OCI-LY3 (cell line): ENCODE results near the gene ARFGAP2.

Source experiments
- EZH2phosphoT487 ChIP-seq: fragments of 200-600 bp; shearing (Covaris generic); IDR thresholded peaks from 2 replicates; pipeline ENCODE4 v1.6.1; 2018; ENCODE audit warnings: antibody characterized with exemption, mixed run types, low read depth
- TF ChIP-seq, protein P1 (sequence below): fragments of 200-600, 300-600 bp; sonication (generic); IDR thresholded peaks from 2 replicates; pipeline ENCODE4 v1.5.1; 2014; ENCODE audit warnings: antibody characterized with exemption, low read length, low read depth

DNA sequence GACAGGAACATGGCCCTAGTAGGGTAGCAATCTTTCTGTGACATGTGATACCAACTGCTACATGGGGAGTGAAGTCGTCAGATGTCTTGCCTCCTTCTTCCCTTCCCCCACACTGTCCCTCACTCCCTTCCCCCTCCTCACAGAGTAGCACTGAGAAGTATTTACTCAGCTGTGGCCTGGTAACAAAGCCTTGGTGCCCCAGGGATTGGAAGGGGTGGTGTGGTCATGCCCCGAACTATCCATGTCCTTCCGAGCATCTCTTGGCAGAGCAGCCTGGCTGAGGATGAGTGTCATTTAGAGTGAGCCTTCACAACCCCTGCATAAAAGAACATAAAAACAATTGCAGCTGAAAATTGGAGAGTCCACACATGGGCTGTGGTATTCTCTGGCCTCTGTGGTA is 46.1 kb downstream of the ARFGAP2 start:
- no peak for TF ChIP-seq EZH2phosphoT487
- TF ChIP-seq, protein P1, sequence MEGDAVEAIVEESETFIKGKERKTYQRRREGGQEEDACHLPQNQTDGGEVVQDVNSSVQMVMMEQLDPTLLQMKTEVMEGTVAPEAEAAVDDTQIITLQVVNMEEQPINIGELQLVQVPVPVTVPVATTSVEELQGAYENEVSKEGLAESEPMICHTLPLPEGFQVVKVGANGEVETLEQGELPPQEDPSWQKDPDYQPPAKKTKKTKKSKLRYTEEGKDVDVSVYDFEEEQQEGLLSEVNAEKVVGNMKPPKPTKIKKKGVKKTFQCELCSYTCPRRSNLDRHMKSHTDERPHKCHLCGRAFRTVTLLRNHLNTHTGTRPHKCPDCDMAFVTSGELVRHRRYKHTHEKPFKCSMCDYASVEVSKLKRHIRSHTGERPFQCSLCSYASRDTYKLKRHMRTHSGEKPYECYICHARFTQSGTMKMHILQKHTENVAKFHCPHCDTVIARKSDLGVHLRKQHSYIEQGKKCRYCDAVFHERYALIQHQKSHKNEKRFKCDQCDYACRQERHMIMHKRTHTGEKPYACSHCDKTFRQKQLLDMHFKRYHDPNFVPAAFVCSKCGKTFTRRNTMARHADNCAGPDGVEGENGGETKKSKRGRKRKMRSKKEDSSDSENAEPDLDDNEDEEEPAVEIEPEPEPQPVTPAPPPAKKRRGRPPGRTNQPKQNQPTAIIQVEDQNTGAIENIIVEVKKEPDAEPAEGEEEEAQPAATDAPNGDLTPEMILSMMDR, result no peak
